SKM-1 (cell line): ENCODE measurements around the gene FCRL5.
A peak's percentile ranks its signal among the peaks of the same experiment; 100 is the strongest.

Experiments used
- DNase-seq: peaks from one replicate; lab custom pipeline; 2025; ENCODE audit not compliant: unreplicated experiment; lab: John Stamatoyannopoulos, UW

The FCRL5 gene

GRCh38 chr1:157532569-157532968, 19.7 kb downstream of the FCRL5 start:
- DNase-seq = no peak

- DNase-seq = no peak
Measured at GRCh38 chr1:157523774-157524493, 28.4 kb downstream of the FCRL5 start.

GRCh38 chr1:157521056-157521455, 31.3 kb downstream of the FCRL5 start:
- no peak for DNase-seq

- no peak for DNase-seq
Measured at GRCh38 chr1:157520386-157520935, 31.9 kb downstream of the FCRL5 start.

GRCh38 chr1:157519451-157519850, 32.9 kb downstream of the FCRL5 start:
- no peak for DNase-seq

- peak; percentile 84 for DNase-seq
Measured at GRCh38 chr1:157517016-157517415, 35.3 kb downstream of the FCRL5 start.

- no peak for DNase-seq
Measured at GRCh38 chr1:157515709-157516108, 36.6 kb downstream of the FCRL5 start.

- DNase-seq = no peak
Measured at GRCh38 chr1:157515141-157515540, 37.2 kb downstream of the FCRL5 start.

GRCh38 chr1:157512036-157512969, 40.0 kb downstream of the FCRL5 start:
- no peak for DNase-seq

- no peak for DNase-seq
Measured at GRCh38 chr1:157509546-157510232, 42.6 kb downstream of the FCRL5 start.

GRCh38 chr1:157505481-157506272, 46.6 kb downstream of the FCRL5 start:
- peak; percentile 53 for DNase-seq

- no peak for DNase-seq
Measured at GRCh38 chr1:157504646-157505045, 47.7 kb downstream of the FCRL5 start.

- DNase-seq = no peak
Measured at GRCh38 chr1:157499521-157499920, 52.8 kb downstream of the FCRL5 start.

GRCh38 chr1:157498736-157499090, 53.6 kb downstream of the FCRL5 start:
- no peak for DNase-seq

GRCh38 chr1:157497987-157498735, 54.2 kb downstream of the FCRL5 start:
- DNase-seq = no peak

GRCh38 chr1:157497284-157497683, 55.0 kb downstream of the FCRL5 start:
- no peak for DNase-seq

GRCh38 chr1:157496121-157496526, 56.2 kb downstream of the FCRL5 start:
- DNase-seq = peak; percentile 58

GRCh38 chr1:157495285-157495684, 57.0 kb downstream of the FCRL5 start:
- DNase-seq = no peak

- no peak for DNase-seq
Measured at GRCh38 chr1:157494093-157494492, 58.2 kb downstream of the FCRL5 start.
